ENCODE results near the gene MPRIP.

MPRIP gene

DNA sequence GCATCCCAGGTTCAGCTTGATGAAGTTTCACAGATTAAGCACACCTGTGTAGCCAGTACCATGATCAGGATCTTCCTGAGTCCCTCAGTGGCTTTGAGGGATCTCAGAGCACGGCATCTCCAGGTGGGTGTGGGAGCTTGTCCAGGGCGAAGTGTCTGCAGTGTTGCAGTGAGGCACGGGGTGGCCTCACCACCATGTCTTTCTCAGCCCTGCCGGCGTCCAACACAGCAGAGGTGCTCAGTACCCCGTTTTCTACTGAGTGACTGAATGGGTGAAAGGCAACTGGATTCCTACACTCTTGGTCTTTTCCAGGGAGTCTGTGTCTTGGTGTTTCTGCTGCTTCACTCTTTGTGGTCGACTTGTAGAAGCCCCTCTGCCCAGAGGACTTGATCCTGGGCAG, 63.7 kb downstream of the MPRIP start:
- H3K4me1 ChIP-seq (ENCODE audit: control insufficient read depth in 2 of 2, insufficient read depth in 2 of 2, low read length in 2 of 2), result peaks cover 38 to 47% of the 10 kb centered on the region in 2 donors
- no peaks in the 10 kb centered on the region for H3K27me3 ChIP-seq (ENCODE audit: control insufficient read depth in 2 of 2, insufficient read depth in 2 of 2, low read length in 2 of 2)
- H3K4me3 ChIP-seq (ENCODE audit: low read length in 2 of 2), result no peak overlapping the region
- no peak overlapping the region for H3K27ac ChIP-seq (ENCODE audit: low read depth in 2 of 2, low read length in 2 of 2)
- no peaks in the 10 kb centered on the region for H3K9me3 ChIP-seq (ENCODE audit: control insufficient read depth in 2 of 2, low read length in 2 of 2)
- H3K9ac ChIP-seq (ENCODE audit: low read depth in 1 of 2, low read length in 2 of 2), result no peak overlapping the region
- H3K36me3 ChIP-seq (ENCODE audit: control insufficient read depth in 2 of 2, insufficient read depth in 2 of 2, low read length in 2 of 2), result peaks cover 5 to 6% of the 10 kb centered on the region in 2 donors

DNA sequence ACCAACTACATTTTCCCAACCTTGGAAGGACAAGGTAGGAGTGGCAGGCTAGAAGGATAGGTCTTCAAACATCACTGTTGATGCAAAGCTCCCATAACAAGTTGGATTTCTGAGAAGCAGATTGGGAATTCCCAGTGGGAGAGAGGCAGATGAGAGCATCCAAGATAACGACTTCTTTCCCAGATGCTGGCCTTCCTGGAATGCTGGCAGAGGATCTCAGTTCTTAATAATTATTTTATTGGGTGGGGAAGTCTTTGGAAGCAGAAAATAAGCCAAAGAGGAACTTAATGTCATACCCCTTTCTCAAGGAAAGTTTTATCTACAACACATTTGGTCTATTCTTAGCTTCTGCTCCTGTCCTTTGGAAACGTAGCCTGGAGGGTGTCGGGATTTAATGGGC, 64.5 kb downstream of the MPRIP start:
- Histone ChIP-seq H3K9ac (ENCODE audit: low read depth in 1 of 2, low read length in 2 of 2) (no peak overlapping the region), H3K4me3 (ENCODE audit: low read length in 2 of 2) (no peak overlapping the region), H3K27ac (ENCODE audit: low read depth in 2 of 2, low read length in 2 of 2) (no peak overlapping the region), H3K9me3 (ENCODE audit: control insufficient read depth in 2 of 2, low read length in 2 of 2) (no peaks in the 10 kb centered on the region), H3K36me3 (ENCODE audit: control insufficient read depth in 2 of 2, insufficient read depth in 2 of 2, low read length in 2 of 2) (peaks cover 5 to 10% of the 10 kb centered on the region in 2 donors), H3K27me3 (ENCODE audit: control insufficient read depth in 2 of 2, insufficient read depth in 2 of 2, low read length in 2 of 2) (no peaks in the 10 kb centered on the region), H3K4me1 (ENCODE audit: control insufficient read depth in 2 of 2, insufficient read depth in 2 of 2, low read length in 2 of 2) (peaks cover 38 to 47% of the 10 kb centered on the region in 2 donors)

DNA sequence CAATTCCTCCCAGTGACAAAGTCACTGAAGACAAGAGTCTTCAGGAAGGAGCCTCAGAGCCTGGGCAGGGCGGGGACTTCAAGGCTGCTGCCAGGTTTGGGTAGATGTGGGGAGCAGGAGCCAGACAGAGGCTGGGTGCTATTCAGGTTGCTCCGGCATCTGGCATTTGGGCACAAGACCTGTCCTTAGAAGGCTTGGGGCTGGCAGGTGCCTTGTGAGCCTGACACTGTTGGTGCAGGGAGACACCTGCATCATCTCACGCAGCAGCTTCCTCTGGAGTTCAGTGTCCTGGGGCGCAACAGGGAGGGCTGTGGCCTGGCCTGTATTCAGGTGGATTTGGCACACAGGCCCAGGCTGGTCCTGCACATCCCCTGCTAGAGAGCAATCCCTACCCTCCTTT, 65.0 kb downstream of the MPRIP start:
- Histone ChIP-seq H3K9ac (ENCODE audit: low read depth in 1 of 2, low read length in 2 of 2) (peak overlapping the region in 1 of 2 donors; percentile 8), H3K4me3 (ENCODE audit: low read length in 2 of 2) (no peak overlapping the region), H3K4me1 (ENCODE audit: control insufficient read depth in 2 of 2, insufficient read depth in 2 of 2, low read length in 2 of 2) (peaks cover 38 to 47% of the 10 kb centered on the region in 2 donors), H3K36me3 (ENCODE audit: control insufficient read depth in 2 of 2, insufficient read depth in 2 of 2, low read length in 2 of 2) (peaks cover 5 to 10% of the 10 kb centered on the region in 2 donors), H3K27ac (ENCODE audit: low read depth in 2 of 2, low read length in 2 of 2) (peak overlapping the region; percentile 92 to 93), H3K27me3 (ENCODE audit: control insufficient read depth in 2 of 2, insufficient read depth in 2 of 2, low read length in 2 of 2) (no peaks in the 10 kb centered on the region), H3K9me3 (ENCODE audit: control insufficient read depth in 2 of 2, low read length in 2 of 2) (no peaks in the 10 kb centered on the region)

- Histone ChIP-seq H3K4me1 (ENCODE audit: control insufficient read depth in 2 of 2, insufficient read depth in 2 of 2, low read length in 2 of 2) (peaks cover 38 to 52% of the 10 kb centered on the region in 2 donors), H3K9me3 (ENCODE audit: control insufficient read depth in 2 of 2, low read length in 2 of 2) (no peaks in the 10 kb centered on the region), H3K4me3 (ENCODE audit: low read length in 2 of 2) (no peak overlapping the region), H3K36me3 (ENCODE audit: control insufficient read depth in 2 of 2, insufficient read depth in 2 of 2, low read length in 2 of 2) (peaks cover 0 to 10% of the 10 kb centered on the region in 2 donors), H3K9ac (ENCODE audit: low read depth in 1 of 2, low read length in 2 of 2) (peak overlapping the region; percentile 3 to 64), H3K27me3 (ENCODE audit: control insufficient read depth in 2 of 2, insufficient read depth in 2 of 2, low read length in 2 of 2) (no peaks in the 10 kb centered on the region), H3K27ac (ENCODE audit: low read depth in 2 of 2, low read length in 2 of 2) (peak overlapping the region; percentile 92 to 93)
Observed at GRCh38 chr17:17107891-17108431, 65.7 kb downstream of the MPRIP start.

GRCh38 chr17:17108451-17109049, 66.3 kb downstream of the MPRIP start:
- Histone ChIP-seq H3K4me1 (ENCODE audit: control insufficient read depth in 2 of 2, insufficient read depth in 2 of 2, low read length in 2 of 2) (peaks cover 38 to 52% of the 10 kb centered on the region in 2 donors), H3K4me3 (ENCODE audit: low read length in 2 of 2) (no peak overlapping the region), H3K27ac (ENCODE audit: low read depth in 2 of 2, low read length in 2 of 2) (peak overlapping the region; percentile 92 to 93), H3K9ac (ENCODE audit: low read depth in 1 of 2, low read length in 2 of 2) (peak overlapping the region; percentile 3 to 64), H3K36me3 (ENCODE audit: control insufficient read depth in 2 of 2, insufficient read depth in 2 of 2, low read length in 2 of 2) (peaks cover 0 to 10% of the 10 kb centered on the region in 2 donors), H3K27me3 (ENCODE audit: control insufficient read depth in 2 of 2, insufficient read depth in 2 of 2, low read length in 2 of 2) (no peaks in the 10 kb centered on the region), H3K9me3 (ENCODE audit: control insufficient read depth in 2 of 2, low read length in 2 of 2) (no peaks in the 10 kb centered on the region)

GRCh38 chr17:17109256-17109655, 67.0 kb downstream of the MPRIP start:
- H3K9ac ChIP-seq (ENCODE audit: low read depth in 1 of 2, low read length in 2 of 2), result peak overlapping the region; percentile 38 to 64

GRCh38 chr17:17109907-17110306, 67.7 kb downstream of the MPRIP start:
- H3K9ac ChIP-seq (ENCODE audit: low read depth in 1 of 2, low read length in 2 of 2), result peak overlapping the region; percentile 44 to 64
- H3K4me1 ChIP-seq (ENCODE audit: control insufficient read depth in 2 of 2, insufficient read depth in 2 of 2, low read length in 2 of 2), result peaks cover 38 to 52% of the 10 kb centered on the region in 2 donors
- peaks cover 0 to 10% of the 10 kb centered on the region in 2 donors for H3K36me3 ChIP-seq (ENCODE audit: control insufficient read depth in 2 of 2, insufficient read depth in 2 of 2, low read length in 2 of 2)
- H3K27me3 ChIP-seq (ENCODE audit: control insufficient read depth in 2 of 2, insufficient read depth in 2 of 2, low read length in 2 of 2), result no peaks in the 10 kb centered on the region
- H3K4me3 ChIP-seq (ENCODE audit: low read length in 2 of 2), result peak overlapping the region in 1 of 2 donors; percentile 15
- peak overlapping the region; percentile 92 to 93 for H3K27ac ChIP-seq (ENCODE audit: low read depth in 2 of 2, low read length in 2 of 2)
- H3K9me3 ChIP-seq (ENCODE audit: control insufficient read depth in 2 of 2, low read length in 2 of 2), result no peaks in the 10 kb centered on the region

More at GRCh38 chr17:17109256-17109655, 67.0 kb downstream of the MPRIP start:
- peaks cover 0 to 10% of the 10 kb centered on the region in 2 donors for H3K36me3 ChIP-seq (ENCODE audit: control insufficient read depth in 2 of 2, insufficient read depth in 2 of 2, low read length in 2 of 2)
- H3K27ac ChIP-seq (ENCODE audit: low read depth in 2 of 2, low read length in 2 of 2), result peak overlapping the region; percentile 92 to 93
- no peaks in the 10 kb centered on the region for H3K27me3 ChIP-seq (ENCODE audit: control insufficient read depth in 2 of 2, insufficient read depth in 2 of 2, low read length in 2 of 2)
- no peaks in the 10 kb centered on the region for H3K9me3 ChIP-seq (ENCODE audit: control insufficient read depth in 2 of 2, low read length in 2 of 2)
- H3K4me3 ChIP-seq (ENCODE audit: low read length in 2 of 2), result peak overlapping the region in 1 of 2 donors; percentile 29
- peaks cover 38 to 52% of the 10 kb centered on the region in 2 donors for H3K4me1 ChIP-seq (ENCODE audit: control insufficient read depth in 2 of 2, insufficient read depth in 2 of 2, low read length in 2 of 2)

DNA sequence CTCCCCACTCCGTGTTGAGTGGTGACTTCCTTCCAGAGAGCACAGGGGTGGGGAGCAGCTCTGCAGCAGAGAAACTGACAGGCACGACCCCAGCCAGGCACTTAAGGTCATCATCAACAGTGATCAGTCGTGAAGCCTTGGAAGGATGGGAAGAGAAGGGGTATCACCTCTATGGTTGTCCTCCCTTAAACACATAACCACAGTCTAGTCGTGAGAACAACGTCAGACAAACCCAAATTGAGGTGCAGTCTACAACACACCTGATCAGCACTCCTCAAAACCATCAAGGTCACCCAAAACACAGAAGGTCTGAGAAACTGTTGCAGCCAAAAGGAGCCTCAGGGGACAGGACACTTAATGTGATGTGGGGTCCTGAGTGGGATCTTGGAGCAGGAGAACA, 68.3 kb downstream of the MPRIP start:
- H3K36me3 ChIP-seq (ENCODE audit: control insufficient read depth in 2 of 2, insufficient read depth in 2 of 2, low read length in 2 of 2), result peaks cover 0 to 10% of the 10 kb centered on the region in 2 donors
- H3K27me3 ChIP-seq (ENCODE audit: control insufficient read depth in 2 of 2, insufficient read depth in 2 of 2, low read length in 2 of 2), result no peaks in the 10 kb centered on the region
- peak overlapping the region in 1 of 2 donors; percentile 15 for H3K4me3 ChIP-seq (ENCODE audit: low read length in 2 of 2)
- peak overlapping the region; percentile 92 to 93 for H3K27ac ChIP-seq (ENCODE audit: low read depth in 2 of 2, low read length in 2 of 2)
- peak overlapping the region; percentile 44 to 55 for H3K9ac ChIP-seq (ENCODE audit: low read depth in 1 of 2, low read length in 2 of 2)
- no peaks in the 10 kb centered on the region for H3K9me3 ChIP-seq (ENCODE audit: control insufficient read depth in 2 of 2, low read length in 2 of 2)
- peaks cover 38 to 52% of the 10 kb centered on the region in 2 donors for H3K4me1 ChIP-seq (ENCODE audit: control insufficient read depth in 2 of 2, insufficient read depth in 2 of 2, low read length in 2 of 2)

DNA sequence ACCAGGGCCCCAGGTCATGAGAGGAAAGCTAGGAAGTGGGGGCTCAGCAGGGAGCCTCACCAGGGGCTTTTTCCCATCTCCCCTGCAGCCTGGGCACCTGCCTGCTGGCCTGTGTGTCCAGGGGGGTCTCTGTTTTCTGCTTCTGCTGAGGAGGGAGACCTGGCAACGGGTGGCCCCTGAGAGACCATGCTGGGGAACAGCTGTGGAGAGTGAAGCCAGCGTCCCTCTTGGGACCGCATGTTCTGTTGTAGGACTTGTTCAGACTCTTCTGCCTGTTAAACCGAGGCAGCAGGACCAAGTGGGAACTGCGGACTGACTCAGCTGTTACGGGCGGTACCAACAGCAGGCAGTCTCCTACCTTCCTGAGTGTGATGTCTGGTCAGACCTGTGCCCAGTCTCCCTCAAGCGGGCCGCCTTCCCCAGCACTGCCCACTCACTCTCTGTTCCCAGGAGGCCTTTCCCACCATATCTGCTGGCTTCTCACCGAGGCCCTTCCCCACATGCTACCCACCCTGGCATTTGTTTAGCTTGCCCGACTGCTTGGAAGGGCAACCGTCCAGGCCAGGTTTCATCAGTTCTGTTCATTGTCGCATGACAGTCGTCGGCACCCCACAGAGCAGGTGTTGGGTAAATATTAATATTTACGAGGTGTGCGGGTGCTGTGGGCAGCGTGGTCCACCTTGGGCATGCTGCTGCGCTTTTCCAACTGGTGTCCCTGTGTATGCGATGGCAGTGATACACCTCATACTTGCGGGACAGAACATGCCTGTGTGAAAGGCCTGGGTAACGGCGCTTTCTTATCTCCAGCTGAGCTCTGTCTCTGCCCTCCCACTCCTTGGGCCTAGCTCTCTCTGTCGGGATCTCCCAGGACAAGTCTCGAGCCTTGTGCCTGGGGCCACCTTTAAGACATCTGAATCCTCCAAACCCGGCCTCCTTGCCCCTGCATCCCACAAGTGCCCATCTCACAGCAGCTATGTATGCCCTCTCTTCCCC, 69.4 kb downstream of the MPRIP start:
- Histone ChIP-seq H3K27ac (ENCODE audit: low read depth in 2 of 2, low read length in 2 of 2) (no peak overlapping the region), H3K9ac (ENCODE audit: low read depth in 1 of 2, low read length in 2 of 2) (no peak overlapping the region), H3K27me3 (ENCODE audit: control insufficient read depth in 2 of 2, insufficient read depth in 2 of 2, low read length in 2 of 2) (no peaks in the 10 kb centered on the region), H3K36me3 (ENCODE audit: control insufficient read depth in 2 of 2, insufficient read depth in 2 of 2, low read length in 2 of 2) (peaks cover 0 to 3% of the 10 kb centered on the region in 2 donors), H3K9me3 (ENCODE audit: control insufficient read depth in 2 of 2, low read length in 2 of 2) (no peaks in the 10 kb centered on the region), H3K4me3 (ENCODE audit: low read length in 2 of 2) (no peak overlapping the region), H3K4me1 (ENCODE audit: control insufficient read depth in 2 of 2, insufficient read depth in 2 of 2, low read length in 2 of 2) (peaks cover 38 to 48% of the 10 kb centered on the region in 2 donors)

All from mucosa of rectum (tissue), 2 donors.